NT2/D1 (cell line): Measurements from ENCODE around the gene DYNC1LI1.

ENCODE experiments used
- SUZ12 ChIP-seq: IDR thresholded peaks from 2 replicates; pipeline ENCODE4 v1.6.1; 2011; ENCODE audit not compliant: insufficient read length, insufficient read depth; ENCODE audit errors: extremely low read depth
- YY1 ChIP-seq: IDR thresholded peaks from 2 replicates; pipeline ENCODE4 v1.6.1; 2011; ENCODE audit not compliant: insufficient read length, insufficient read depth

DNA sequence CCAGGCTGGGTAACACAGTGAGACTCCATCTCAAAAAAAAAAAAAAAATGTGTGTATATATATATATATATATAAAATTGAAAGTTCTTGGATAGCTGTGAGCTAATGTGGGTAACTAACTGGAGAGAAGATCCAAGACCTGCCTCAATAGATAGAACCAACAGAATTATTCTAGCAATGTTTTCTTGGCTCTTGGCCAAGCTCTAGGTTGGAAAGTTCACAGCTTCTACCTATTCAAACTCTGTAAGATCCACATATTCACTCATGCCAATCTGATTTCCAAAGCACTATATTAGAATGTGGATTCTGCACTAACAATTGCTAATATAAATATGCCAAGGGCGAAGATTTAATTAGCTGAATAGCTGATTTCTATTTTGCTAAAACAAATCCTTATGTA is 38.2 kb downstream of the DYNC1LI1 start:
- TF ChIP-seq SUZ12, result no peak
- TF ChIP-seq YY1, result no peak
